Loucy (cell line): ENCODE measurements around the gene RHOT1.

ENCODE experiments used
- CTCF ChIP-seq: fragments of 200-600 bp; sonication (generic); conservative IDR thresholded peaks from 2 replicates; pipeline ENCODE4 v1.5.1; 2014; ENCODE audit warnings: mild to moderate bottlenecking, antibody characterized with exemption, low read length
- EZH2phosphoT487 ChIP-seq: fragments of 200-600 bp; IDR thresholded peaks from 2 replicates; pipeline ENCODE4 v1.6.1; 2018; ENCODE audit warnings: antibody characterized with exemption, mild to moderate bottlenecking, moderate library complexity, borderline replicate concordance

- no peak for TF ChIP-seq CTCF
- TF ChIP-seq EZH2phosphoT487, result no peak
Observed at GRCh38 chr17:32102172-32102571, 40.1 kb upstream of the RHOT1 start.
